IMR-90 (cell line): ENCODE results near the gene INCENP. TPM values are rescaled to one million over a fixed set of nuclear protein-coding genes. Genes with fewer than 3 reads are reported as not detected.

Source experiments
- ATAC-seq: fragments of 200-7000 bp; cut with Tn5 transposase; 2 replicates; pipeline ENCODE4 v1.9.1; 2020; ENCODE audit warnings: low read depth, mild to moderate bottlenecking, moderate library complexity
- BruUV-seq: library from RNA; stranded (reverse); fragments of 400-500 nt; replicated peaks from 2 replicates; lab custom pipeline; 2021; lab: Mats Ljungman, UMichigan
- CTCF ChIA-PET: fragments of 300-600 bp; formaldehyde crosslinking; extraction: SDS; loops from one replicate; lab custom pipeline; 2021; ENCODE audit warnings: antibody characterized with exemption; lab: Yijun Ruan, JAX
- POLR2A ChIA-PET: fragments of 300-600 bp; sonication (Branson Sonifier 250); formaldehyde crosslinking; loops from one replicate; lab custom pipeline; 2022; ENCODE audit warnings: antibody characterized with exemption; ENCODE audit not compliant: unreplicated experiment; lab: Charles Lee
- DNase-seq: peaks from one replicate; pipeline ENCODE4 v3.0.0; 2013
- H2AFZ ChIP-seq: replicated peaks from 2 replicates; pipeline ENCODE3; 2013; ENCODE audit warnings: low read length, mild to moderate bottlenecking; ENCODE audit not compliant: poor library complexity
- H2AK5ac ChIP-seq: 2 replicates; pipeline ENCODE4 v1.6.1; 2013; ENCODE audit warnings: low read depth, low read length, inconsistent platforms
- H2AK9ac ChIP-seq: replicated peaks from 2 replicates; pipeline ENCODE3; 2013; ENCODE audit warnings: mild to moderate bottlenecking, low read depth, low read length, moderate library complexity; ENCODE audit not compliant: poor library complexity
- H2BK120ac ChIP-seq: 2 replicates; pipeline ENCODE4 v1.6.1; 2013; ENCODE audit warnings: low read depth, low read length, inconsistent platforms
- H2BK15ac ChIP-seq: 3 replicates; pipeline ENCODE4 v1.6.1; 2013; ENCODE audit warnings: low read depth, low read length, inconsistent platforms
- H2BK20ac ChIP-seq: 2 replicates; pipeline ENCODE4 v1.6.1; 2013; ENCODE audit warnings: low read depth, mild to moderate bottlenecking, inconsistent platforms, low read length, moderate library complexity
- H2BK5ac ChIP-seq: 2 replicates; pipeline ENCODE4 v1.6.1; 2013; ENCODE audit warnings: mild to moderate bottlenecking, low read depth, low read length, inconsistent platforms; ENCODE audit not compliant: poor library complexity, severe bottlenecking
- H3K14ac ChIP-seq: replicated peaks from 2 replicates; pipeline ENCODE4 v1.6.1; 2013; ENCODE audit warnings: low read depth, low read length, inconsistent platforms
- H3K18ac ChIP-seq: 2 replicates; pipeline ENCODE4 v1.6.1; 2013; ENCODE audit warnings: low read depth, low read length, control low read depth
- H3K23ac ChIP-seq: 2 replicates; pipeline ENCODE4 v1.6.1; 2013; ENCODE audit warnings: low read depth, low read length, inconsistent platforms
- H3K27ac ChIP-seq: 2 replicates; pipeline ENCODE4 v1.5.1; 2013; ENCODE audit warnings: mild to moderate bottlenecking, control low read depth, low read length; ENCODE audit not compliant: insufficient read depth
- H3K27me3 ChIP-seq: 2 replicates; pipeline ENCODE4 v1.6.1; 2013; ENCODE audit warnings: low read length; ENCODE audit not compliant: control insufficient read depth, insufficient read depth
- H3K36me3 ChIP-seq: 2 replicates; pipeline ENCODE4 v1.6.1; 2013; ENCODE audit warnings: low read length, mixed read lengths; ENCODE audit not compliant: control insufficient read depth, insufficient read depth
- H3K4ac ChIP-seq: 2 replicates; pipeline ENCODE4 v1.6.1; 2013; ENCODE audit warnings: low read depth, low read length, inconsistent platforms
- H3K4me1 ChIP-seq: 2 replicates; pipeline ENCODE4 v1.6.1; 2013; ENCODE audit warnings: low read length, mixed read lengths; ENCODE audit not compliant: control insufficient read depth, insufficient read depth
- H3K4me2 ChIP-seq: 2 replicates; pipeline ENCODE4 v1.6.1; 2013; ENCODE audit warnings: low read depth, mild to moderate bottlenecking, control low read depth, low read length, moderate library complexity
- H3K4me3 ChIP-seq: 2 replicates; pipeline ENCODE4 v1.5.1; 2013; ENCODE audit warnings: low read depth, mild to moderate bottlenecking, control low read depth, low read length, moderate library complexity; ENCODE audit not compliant: insufficient read depth
- H3K56ac ChIP-seq: 2 replicates; pipeline ENCODE4 v1.6.1; 2013; ENCODE audit warnings: low read length, inconsistent platforms; ENCODE audit not compliant: insufficient read depth; ENCODE audit errors: extremely low read depth
- H3K79me1 ChIP-seq, 2 experiments: 2 replicates each; pipeline ENCODE4 v1.6.1; 2013; ENCODE audit warnings: low read length in 2 of 2, inconsistent platforms in 1 of 2, low read depth in 1 of 2
- H3K9ac ChIP-seq: 2 replicates; pipeline ENCODE4 v1.6.1; 2013; ENCODE audit warnings: low read depth, low read length, control low read depth
- H3K9me1 ChIP-seq: 2 replicates; pipeline ENCODE4 v1.6.1; 2013; ENCODE audit warnings: low read length, inconsistent platforms; ENCODE audit not compliant: insufficient read depth
- H3K9me3 ChIP-seq: 2 replicates; pipeline ENCODE4 v1.6.1; 2013; ENCODE audit warnings: low read length; ENCODE audit not compliant: control insufficient read depth, insufficient read depth
- H4K20me1 ChIP-seq: 2 replicates; pipeline ENCODE4 v1.6.1; 2013; ENCODE audit warnings: low read length, inconsistent platforms; ENCODE audit not compliant: insufficient read depth
- H4K5ac ChIP-seq: 2 replicates; pipeline ENCODE4 v1.6.1; 2013; ENCODE audit warnings: mild to moderate bottlenecking, low read depth, low read length, control low read depth
- H4K8ac ChIP-seq, 2 experiments: 2 replicates each; pipeline ENCODE4 v1.6.1; 2013; ENCODE audit warnings: low read depth in 2 of 2, low read length in 2 of 2, control low read depth in 1 of 2, inconsistent platforms in 1 of 2
- H4K91ac ChIP-seq: 2 replicates; pipeline ENCODE4 v1.6.1; 2013; ENCODE audit warnings: low read depth, low read length, inconsistent platforms; ENCODE audit not compliant: insufficient read depth
- BHLHE40 ChIP-seq: fragments of 150-350 bp; IDR thresholded peaks from 2 replicates; pipeline ENCODE4 v1.6.1; 2016; ENCODE audit warnings: mild to moderate bottlenecking, low read depth, low read length
- CEBPB ChIP-seq: IDR thresholded peaks from 2 replicates; pipeline ENCODE4 v1.6.1; 2012; ENCODE audit warnings: low read depth, low read length, improper control_type of control experiment
- CHD1 ChIP-seq: IDR thresholded peaks from 2 replicates; pipeline ENCODE4 v1.6.1; 2012; ENCODE audit warnings: low read depth, low read length, improper control_type of control experiment
- FOS ChIP-seq: fragments of 150-350 bp; IDR thresholded peaks from 2 replicates; pipeline ENCODE4 v1.6.1; 2016; ENCODE audit warnings: low read depth, low read length
- MAFK ChIP-seq: IDR thresholded peaks from 2 replicates; pipeline ENCODE4 v1.6.1; 2012; ENCODE audit warnings: low read depth, low read length, improper control_type of control experiment
- MAZ ChIP-seq: IDR thresholded peaks from 2 replicates; pipeline ENCODE4 v1.6.1; 2012; ENCODE audit warnings: low read depth, mild to moderate bottlenecking, low read length, improper control_type of control experiment, moderate library complexity, borderline replicate concordance
- NFE2L2 ChIP-seq: fragments of 150-350 bp; IDR thresholded peaks from 2 replicates; pipeline ENCODE4 v1.6.1; 2016; ENCODE audit warnings: low read depth, mild to moderate bottlenecking, low read length
- POLR2A ChIP-seq: IDR thresholded peaks from 2 replicates; pipeline ENCODE4 v1.6.1; 2012; ENCODE audit warnings: mild to moderate bottlenecking, low read depth, low read length
- RAD21 ChIP-seq: IDR thresholded peaks from 2 replicates; pipeline ENCODE4 v1.6.1; 2012; ENCODE audit warnings: low read length, improper control_type of control experiment
- RCOR1 ChIP-seq: IDR thresholded peaks from 2 replicates; pipeline ENCODE4 v1.6.1; 2012; ENCODE audit warnings: mild to moderate bottlenecking, low read length, improper control_type of control experiment; ENCODE audit not compliant: insufficient replicate concordance
- RFX5 ChIP-seq: IDR thresholded peaks from 2 replicates; pipeline ENCODE4 v1.8.0; 2012; ENCODE audit warnings: low read depth, mild to moderate bottlenecking, low read length, moderate library complexity
- SMC3 ChIP-seq: fragments of 150-350 bp; IDR thresholded peaks from 2 replicates; pipeline ENCODE4 v1.6.1; 2016; ENCODE audit warnings: low read depth, mild to moderate bottlenecking, antibody characterized with exemption, low read length, moderate library complexity
- WGBS, 2 experiments: methylation state at CpG; one replicate each; pipeline versions ENCODE4 v1.1.5 to v1.1.7; 2013; ENCODE audit warnings: missing lambda C conversion rate in 2 of 2; ENCODE audit not compliant: insufficient read length in 1 of 2; ENCODE audit errors: extremely low coverage in 2 of 2; 5-methylcytosine and 5-hydroxymethylcytosine counted together
- dilution Hi-C: fragments of 300-500 bp; cut with HindIII; formaldehyde crosslinking; loops from one replicate; pipeline ENCODE4 v1.14.3; 2018; ENCODE audit warnings: low sequenced_read_pairs; ENCODE audit not compliant: unreplicated experiment
- in situ Hi-C: fragments of 300-500 bp; cut with MboI; formaldehyde crosslinking; loops from 3 replicates; pipeline ENCODE4 v1.14.3; 2019; ENCODE audit warnings: low sequenced_read_pairs, inconsistent platforms, mixed read lengths
- intact Hi-C: fragments of 100-400 bp; cut with micrococcal nuclease; formaldehyde crosslinking; loops from 2 replicates; pipeline ENCODE4 v1.10.0; 2022
- polyA plus RNA-seq, 3 experiments: library from polyadenylated mRNA; depleted of rRNA; stranded (reverse); fragments of >200 nt; gene quantifications; 2 replicates each; pipeline ENCODE4 v1.2.3, GENCODE V29; 2012; ENCODE audit warnings: low replicate concordance in 1 of 3
- total RNA-seq: library from RNA; depleted of rRNA; stranded (reverse); fragments of >200 nt; gene quantifications from 2 replicates; pipeline ENCODE4 v1.2.3, GENCODE V29; 2012
- TF ChIP-seq, protein P1 (sequence below): fragments of 150-350 bp; IDR thresholded peaks from 2 replicates; pipeline ENCODE4 v1.6.1; 2017; ENCODE audit warnings: mild to moderate bottlenecking, antibody characterized with exemption, low read length, low read depth
- TF ChIP-seq, protein P2 (sequence below): fragments of 150-350 bp; IDR thresholded peaks from 2 replicates; pipeline ENCODE4 v1.6.1; 2016; ENCODE audit warnings: low read depth, mild to moderate bottlenecking, low read length, moderate library complexity, borderline replicate concordance
- TF ChIP-seq, protein P3 (sequence below): conservative IDR thresholded peaks from 2 replicates; pipeline ENCODE4 v1.5.1; 2012; ENCODE audit warnings: mild to moderate bottlenecking, low read depth, low read length, improper control_type of control experiment

INCENP gene
- total and polyA plus RNA-seq, 2 of the 4 experiments (the other 2 are of a cell fraction): 18.6 to 23.8 TPM

DNA sequence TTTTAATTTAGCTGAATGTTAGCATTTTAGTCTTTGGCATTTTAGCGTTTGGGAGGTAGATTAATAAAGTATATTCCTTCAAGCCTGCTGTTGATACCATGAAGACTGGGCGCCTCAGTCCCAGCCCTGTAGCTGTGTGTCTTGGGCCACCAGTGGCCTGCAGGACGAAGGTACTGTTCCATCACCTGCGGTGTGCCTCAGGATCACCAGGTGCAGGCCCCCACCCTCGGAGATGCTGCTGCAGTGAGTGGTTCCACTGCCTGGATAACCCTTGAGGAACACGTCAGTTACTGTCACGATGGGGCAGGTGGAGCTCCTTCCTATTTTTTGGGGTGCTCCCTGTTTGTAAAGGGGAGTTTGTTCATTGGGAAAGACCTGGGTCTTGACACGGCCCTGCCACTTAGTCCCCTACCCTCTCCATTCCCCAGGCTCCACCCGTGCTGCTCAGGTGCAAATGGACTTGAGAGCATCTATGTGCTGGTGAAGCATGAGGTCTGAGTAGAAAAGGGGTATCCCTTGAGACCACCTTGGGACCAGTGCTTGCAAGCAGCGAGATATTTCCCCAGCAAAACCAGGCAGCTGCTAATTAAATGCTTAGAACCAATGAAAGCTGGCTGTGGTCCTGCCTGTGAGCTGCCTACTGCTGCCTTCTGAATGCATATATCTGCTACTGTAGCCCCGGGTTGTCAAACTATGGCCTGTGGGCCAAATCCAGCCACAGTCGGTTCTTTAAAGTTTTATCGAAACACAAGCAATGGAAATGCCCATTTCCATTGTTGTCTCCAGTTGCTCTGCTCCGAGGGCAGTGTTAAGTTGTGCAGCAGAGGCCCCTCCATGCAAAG lies 28.7 kb downstream of the INCENP start:
- TSS peak; percentile 80 for BruUV-seq
- Histone ChIP-seq H3K56ac (no peak overlapping the region), H3K23ac (no peak overlapping the region), H4K91ac (no peak overlapping the region), H3K9me1 (no peaks in the 10 kb centered on the region), H3K18ac (no peak overlapping the region), H4K5ac (no peak overlapping the region), H2BK20ac (no peak overlapping the region), H3K14ac (no peak overlapping the region), H3K27me3 (no peaks in the 10 kb centered on the region), H2BK5ac (no peak overlapping the region), H2AK5ac (no peak overlapping the region), H2AFZ (no peak overlapping the region), H3K4me1 (no peaks in the 10 kb centered on the region), H3K9ac (no peak overlapping the region), H3K36me3 (peaks cover 35% of the 10 kb centered on the region), H3K9me3 (no peaks in the 10 kb centered on the region), H2BK120ac (no peak overlapping the region), H3K4me3 (no peak overlapping the region), H4K8ac (no peak overlapping the region), H3K4ac (no peak overlapping the region), H2BK15ac (no peak overlapping the region), H3K79me1 (peaks cover 0 to 5% of the 10 kb centered on the region in 2 experiments; a peak in 2 of 4 replicates), H3K4me2 (no peak overlapping the region), H2AK9ac (no peak overlapping the region), H4K20me1 (0 out of 2 replicates have a peak, but pooled peaks cover 4% of the 10 kb centered on the region), H3K27ac (no peak overlapping the region)
- in situ Hi-C loops (no loop called here), dilution Hi-C loops (no loop called here), intact Hi-C loops (no loop called here)
- CTCF ChIA-PET: no interaction called here
- DNase-seq (no peak), ATAC-seq (no peak)
- WGBS, 2 experiments: 92% methylated on average over 8 of the region's 14 CpGs; no CpG with 5 or more reads in 1 of the 2 experiments
- POLR2A ChIA-PET: interaction anchor here (0.6 kb wide), 1 partner anchor 62 kb away, joined by 5 read pairs; no protein-coding TSS in a partner anchor
- TF ChIP-seq, protein P1, sequence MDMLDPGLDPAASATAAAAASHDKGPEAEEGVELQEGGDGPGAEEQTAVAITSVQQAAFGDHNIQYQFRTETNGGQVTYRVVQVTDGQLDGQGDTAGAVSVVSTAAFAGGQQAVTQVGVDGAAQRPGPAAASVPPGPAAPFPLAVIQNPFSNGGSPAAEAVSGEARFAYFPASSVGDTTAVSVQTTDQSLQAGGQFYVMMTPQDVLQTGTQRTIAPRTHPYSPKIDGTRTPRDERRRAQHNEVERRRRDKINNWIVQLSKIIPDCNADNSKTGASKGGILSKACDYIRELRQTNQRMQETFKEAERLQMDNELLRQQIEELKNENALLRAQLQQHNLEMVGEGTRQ: no peak
- TF ChIP-seq FOS (no peak), CEBPB (no peak), CHD1 (no peak), NFE2L2 (no peak), SMC3 (no peak), POLR2A (no peak), RCOR1 (no peak), MAFK (no peak), RFX5 (no peak), MAZ (no peak), RAD21 (no peak), BHLHE40 (no peak)
- TF ChIP-seq, protein P2, sequence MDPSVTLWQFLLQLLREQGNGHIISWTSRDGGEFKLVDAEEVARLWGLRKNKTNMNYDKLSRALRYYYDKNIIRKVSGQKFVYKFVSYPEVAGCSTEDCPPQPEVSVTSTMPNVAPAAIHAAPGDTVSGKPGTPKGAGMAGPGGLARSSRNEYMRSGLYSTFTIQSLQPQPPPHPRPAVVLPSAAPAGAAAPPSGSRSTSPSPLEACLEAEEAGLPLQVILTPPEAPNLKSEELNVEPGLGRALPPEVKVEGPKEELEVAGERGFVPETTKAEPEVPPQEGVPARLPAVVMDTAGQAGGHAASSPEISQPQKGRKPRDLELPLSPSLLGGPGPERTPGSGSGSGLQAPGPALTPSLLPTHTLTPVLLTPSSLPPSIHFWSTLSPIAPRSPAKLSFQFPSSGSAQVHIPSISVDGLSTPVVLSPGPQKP: no peak
- TF ChIP-seq, protein P3, sequence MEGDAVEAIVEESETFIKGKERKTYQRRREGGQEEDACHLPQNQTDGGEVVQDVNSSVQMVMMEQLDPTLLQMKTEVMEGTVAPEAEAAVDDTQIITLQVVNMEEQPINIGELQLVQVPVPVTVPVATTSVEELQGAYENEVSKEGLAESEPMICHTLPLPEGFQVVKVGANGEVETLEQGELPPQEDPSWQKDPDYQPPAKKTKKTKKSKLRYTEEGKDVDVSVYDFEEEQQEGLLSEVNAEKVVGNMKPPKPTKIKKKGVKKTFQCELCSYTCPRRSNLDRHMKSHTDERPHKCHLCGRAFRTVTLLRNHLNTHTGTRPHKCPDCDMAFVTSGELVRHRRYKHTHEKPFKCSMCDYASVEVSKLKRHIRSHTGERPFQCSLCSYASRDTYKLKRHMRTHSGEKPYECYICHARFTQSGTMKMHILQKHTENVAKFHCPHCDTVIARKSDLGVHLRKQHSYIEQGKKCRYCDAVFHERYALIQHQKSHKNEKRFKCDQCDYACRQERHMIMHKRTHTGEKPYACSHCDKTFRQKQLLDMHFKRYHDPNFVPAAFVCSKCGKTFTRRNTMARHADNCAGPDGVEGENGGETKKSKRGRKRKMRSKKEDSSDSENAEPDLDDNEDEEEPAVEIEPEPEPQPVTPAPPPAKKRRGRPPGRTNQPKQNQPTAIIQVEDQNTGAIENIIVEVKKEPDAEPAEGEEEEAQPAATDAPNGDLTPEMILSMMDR: no peak
